Measurements from ENCODE around the gene KHSRP. TPM values are rescaled to one million over a fixed set of nuclear protein-coding genes. Genes with fewer than 3 reads are reported as not detected.

KHSRP gene
- total and polyA plus RNA-seq, 10 of the 15 experiments (the other 5 are each of a cell fraction or from before 2014, with no cell fraction given): 4.8 to 440 (median 82.0) TPM

DNA sequence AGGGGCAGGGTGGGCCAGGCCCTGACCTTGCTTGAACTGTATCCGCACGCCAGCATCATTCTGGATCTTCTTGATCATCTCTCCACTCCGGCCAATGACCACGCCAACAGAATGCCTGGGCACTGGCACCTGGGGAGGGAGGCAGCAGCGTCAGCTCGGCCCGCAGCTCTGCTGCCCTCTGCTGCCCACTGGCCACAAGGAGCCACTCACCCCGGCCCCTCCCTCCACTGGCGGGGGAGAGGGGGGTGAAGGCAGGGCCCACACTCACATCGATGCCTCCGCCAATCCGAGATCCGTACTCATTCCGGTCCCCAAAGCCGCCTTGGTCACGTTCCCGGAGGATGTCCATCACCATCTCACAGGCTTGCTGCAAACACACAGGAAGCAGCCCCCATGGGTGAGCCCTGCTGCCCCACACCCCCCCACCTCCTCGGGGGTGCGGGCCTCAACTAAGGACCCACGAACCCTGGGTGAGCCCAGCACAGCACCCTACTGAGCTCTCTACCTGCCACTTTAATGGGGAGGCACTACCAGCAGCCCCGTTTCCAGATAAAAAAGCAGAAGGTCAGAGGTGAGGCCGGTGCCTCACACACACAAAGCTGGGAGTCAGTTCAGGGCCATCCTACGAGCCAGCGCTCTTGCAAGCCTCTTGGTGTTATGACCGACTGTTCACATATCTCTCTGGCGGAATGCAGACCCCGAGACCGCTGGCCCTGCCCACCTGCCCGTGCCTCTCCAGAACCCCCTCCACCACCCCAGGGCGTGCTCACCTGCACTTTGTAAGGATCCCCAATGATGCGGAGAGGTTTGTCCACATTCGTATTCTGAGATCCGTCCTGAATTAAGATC is 6.7 kb downstream of the KHSRP start:
- no peaks in the 10 kb centered on the region for H3K27me3 ChIP-seq (replicated peaks in 1 of 2; ENCODE audit: control insufficient read depth in 2 of 2, insufficient read depth in 2 of 2, low read length in 1 of 2)
- no TSS peak for BruUV-seq (replicated peaks)
- peaks cover 21% of the 10 kb centered on the region for H4K20me1 ChIP-seq (ENCODE audit: control insufficient read depth, insufficient read depth)
- RAD21 ChIA-PET (ENCODE audit: unreplicated experiment): no interaction called here
- WGBS (ENCODE audit: insufficient coverage, insufficient replicate concordance, low lambda C conversion rate, missing lambda C conversion rate): 93% methylated on average over 33 of the region's 33 CpGs
- CTCF ChIA-PET: interaction anchor here (0.7 kb wide), 1 partner anchor 486 kb away, joined by 3 read pairs; no protein-coding TSS in a partner anchor
- H3K4me1 ChIP-seq (ENCODE audit: control insufficient read depth, insufficient read depth, low read length): no peaks in the 10 kb centered on the region
- SMC1A ChIA-PET (ENCODE audit: uncharacterized antibody, unreplicated experiment): no interaction called here
- intact Hi-C loops (cut with micrococcal nuclease; ENCODE audit: unreplicated experiment): no loop called here
- H3K27ac ChIP-seq (ENCODE audit: control insufficient read depth, insufficient read depth): no peak overlapping the region
- peak; percentile 46; the same call in 1 of the 2 replicates for TF ChIP-seq POLR2A (IDR thresholded peaks at IDR 0.05; ENCODE audit: low read depth, low read length)
- TF ChIP-seq POLR2AphosphoS5 (IDR thresholded peaks at IDR 0.05; ENCODE audit: low read length): peak; percentile 12; the same call in 1 of the 2 replicates
- TF ChIP-seq FOXK2 (IDR thresholded peaks at IDR 0.05): no peak
- no peak overlapping the region for H2AFZ ChIP-seq (ENCODE audit: control insufficient read depth, low read depth, low read length)
- FAIRE-seq (no peak), DNase-seq (ENCODE audit: low read depth, low spot score) (no peak), ATAC-seq (no peak)
- POLR2A ChIA-PET: no interaction called here
- H3K36me3 ChIP-seq (ENCODE audit: control insufficient read depth in 2 of 2, insufficient read depth in 2 of 2, low read length in 1 of 2): peaks cover 27 to 63% of the 10 kb centered on the region in 2 experiments
- no peaks in the 10 kb centered on the region for H3K9me3 ChIP-seq (replicated peaks; ENCODE audit: control insufficient read depth, insufficient read depth, low read length)
- no peak overlapping the region for H3K9ac ChIP-seq (ENCODE audit: control insufficient read depth, insufficient read depth, low read length)
- no peak overlapping the region for H3K4me3 ChIP-seq
- H3K4me2 ChIP-seq (ENCODE audit: control insufficient read depth, insufficient read depth): no peak overlapping the region
- in situ Hi-C loops (cut with MboI): no loop called here
- H3K79me2 ChIP-seq (ENCODE audit: control insufficient read depth, insufficient read depth, low read length): peaks cover 33% of the 10 kb centered on the region

DNA sequence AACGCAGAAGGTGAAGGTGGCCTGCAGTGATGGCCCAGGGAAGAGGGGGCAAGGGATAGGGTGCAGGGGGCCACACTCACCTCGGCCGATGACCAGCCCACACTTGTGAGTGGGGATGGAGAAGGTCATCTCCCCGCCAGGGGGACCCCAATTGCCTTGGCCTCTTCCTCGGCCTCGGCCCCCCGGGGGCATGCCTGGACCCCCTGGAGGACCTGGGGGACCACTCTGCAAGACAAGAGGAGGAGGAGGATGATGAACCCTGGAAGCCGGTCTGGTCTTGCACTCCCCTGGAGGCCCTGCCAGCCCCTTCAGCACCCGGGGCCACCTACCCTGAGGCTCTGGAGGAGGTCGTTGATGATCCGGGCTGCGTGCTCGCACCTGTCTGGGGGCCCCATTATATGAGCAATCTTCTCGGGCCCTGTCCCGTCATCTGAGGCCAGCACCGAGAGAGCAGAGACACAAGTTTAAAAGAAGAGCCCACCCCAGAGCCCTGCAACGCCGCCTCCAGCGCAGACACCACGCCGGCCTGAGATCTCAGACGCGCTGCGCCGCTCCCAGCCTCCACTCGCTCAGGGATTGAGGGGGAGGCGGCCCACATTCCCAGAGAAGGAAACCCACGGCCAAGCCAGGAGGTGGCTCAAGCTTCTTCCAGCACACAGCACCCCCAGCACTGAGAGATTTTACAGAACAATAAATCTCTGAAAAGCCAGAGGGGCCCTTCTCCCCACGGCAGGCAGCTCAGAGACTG is 7.8 kb downstream of the KHSRP start:
- Histone ChIP-seq H3K4me3 (no peak overlapping the region), H3K27me3 (replicated peaks in 1 of 2; ENCODE audit: control insufficient read depth in 2 of 2, insufficient read depth in 2 of 2, low read length in 1 of 2) (no peaks in the 10 kb centered on the region), H2AFZ (ENCODE audit: control insufficient read depth, low read depth, low read length) (no peak overlapping the region), H3K27ac (ENCODE audit: control insufficient read depth, insufficient read depth) (no peak overlapping the region), H3K79me2 (ENCODE audit: control insufficient read depth, insufficient read depth, low read length) (peaks cover 22% of the 10 kb centered on the region), H3K9ac (ENCODE audit: control insufficient read depth, insufficient read depth, low read length) (no peak overlapping the region), H3K4me2 (ENCODE audit: control insufficient read depth, insufficient read depth) (no peak overlapping the region), H3K36me3 (ENCODE audit: control insufficient read depth in 2 of 2, insufficient read depth in 2 of 2, low read length in 1 of 2) (peaks cover 27 to 62% of the 10 kb centered on the region in 2 experiments), H3K4me1 (ENCODE audit: control insufficient read depth, insufficient read depth, low read length) (no peaks in the 10 kb centered on the region), H3K9me3 (replicated peaks; ENCODE audit: control insufficient read depth, insufficient read depth, low read length) (no peaks in the 10 kb centered on the region), H4K20me1 (ENCODE audit: control insufficient read depth, insufficient read depth) (peaks cover 12% of the 10 kb centered on the region)
- BruUV-seq (replicated peaks): no TSS peak
- DNase-seq (ENCODE audit: low read depth, low spot score) (no peak), ATAC-seq (no peak), FAIRE-seq (no peak)
- SMC1A ChIA-PET (ENCODE audit: uncharacterized antibody, unreplicated experiment): no interaction called here
- 94% methylated on average over 29 of the region's 29 CpGs for WGBS (ENCODE audit: insufficient coverage, insufficient replicate concordance, low lambda C conversion rate, missing lambda C conversion rate)
- intact Hi-C loops (cut with micrococcal nuclease; ENCODE audit: unreplicated experiment) (no loop called here), in situ Hi-C loops (cut with MboI) (no loop called here)
- POLR2A ChIA-PET: no interaction called here
- peak; percentile 43; the same call in 1 of the 2 replicates for TF ChIP-seq POLR2A (IDR thresholded peaks at IDR 0.05; ENCODE audit: low read depth, low read length)
- TF ChIP-seq, protein P1, sequence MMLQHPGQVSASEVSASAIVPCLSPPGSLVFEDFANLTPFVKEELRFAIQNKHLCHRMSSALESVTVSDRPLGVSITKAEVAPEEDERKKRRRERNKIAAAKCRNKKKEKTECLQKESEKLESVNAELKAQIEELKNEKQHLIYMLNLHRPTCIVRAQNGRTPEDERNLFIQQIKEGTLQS (IDR thresholded peaks at IDR 0.05; ENCODE audit: borderline replicate concordance, extremely low read depth, low read depth, low read length): no peak
- CTCF ChIA-PET: no interaction called here
- RAD21 ChIA-PET (ENCODE audit: unreplicated experiment): no interaction called here

Measured in GM12878 (cell line).